ENCODE measurements around the gene CEP55.

CEP55 gene

GRCh38 chr10:93478873-93479272 is 17.5 kb upstream of the CEP55 start:
- in situ Hi-C loops (cut with HindIII; ENCODE audit: low pct_ligation_motif_present, low sequenced_read_pairs), result loop anchor here (25.0 kb wide), 1 partner anchor 117 kb away; no protein-coding TSS in a partner anchor
- Histone ChIP-seq H3K4me3 (ENCODE audit: low read depth, low read length) (peak overlapping the region; percentile 72), H3K27me3 (replicated peaks) (no peaks in the 10 kb centered on the region), H3K36me3 (replicated peaks) (peaks cover 24% of the 10 kb centered on the region), H3K27ac (peak overlapping the region; percentile 19)
- TF ChIP-seq CTCF (IDR thresholded peaks at IDR 0.05; ENCODE audit: low read depth, low read length, missing control alignments), result no peak
- DNase-seq, result no peak

- Histone ChIP-seq H3K36me3 (replicated peaks) (peaks cover 13% of the 10 kb centered on the region), H3K27ac (peak overlapping the region; percentile 97), H3K27me3 (replicated peaks) (no peaks in the 10 kb centered on the region), H3K4me3 (ENCODE audit: low read depth, low read length) (peak overlapping the region; percentile 72)
- in situ Hi-C loops (cut with HindIII; ENCODE audit: low pct_ligation_motif_present, low sequenced_read_pairs), result loop anchor here (25.0 kb wide), 1 partner anchor 119 kb away; no protein-coding TSS in a partner anchor
- DNase-seq, result no peak
- TF ChIP-seq CTCF (IDR thresholded peaks at IDR 0.05; ENCODE audit: low read depth, low read length, missing control alignments), result no peak
Observed at GRCh38 chr10:93481637-93482144, 14.7 kb upstream of the CEP55 start.

DNA sequence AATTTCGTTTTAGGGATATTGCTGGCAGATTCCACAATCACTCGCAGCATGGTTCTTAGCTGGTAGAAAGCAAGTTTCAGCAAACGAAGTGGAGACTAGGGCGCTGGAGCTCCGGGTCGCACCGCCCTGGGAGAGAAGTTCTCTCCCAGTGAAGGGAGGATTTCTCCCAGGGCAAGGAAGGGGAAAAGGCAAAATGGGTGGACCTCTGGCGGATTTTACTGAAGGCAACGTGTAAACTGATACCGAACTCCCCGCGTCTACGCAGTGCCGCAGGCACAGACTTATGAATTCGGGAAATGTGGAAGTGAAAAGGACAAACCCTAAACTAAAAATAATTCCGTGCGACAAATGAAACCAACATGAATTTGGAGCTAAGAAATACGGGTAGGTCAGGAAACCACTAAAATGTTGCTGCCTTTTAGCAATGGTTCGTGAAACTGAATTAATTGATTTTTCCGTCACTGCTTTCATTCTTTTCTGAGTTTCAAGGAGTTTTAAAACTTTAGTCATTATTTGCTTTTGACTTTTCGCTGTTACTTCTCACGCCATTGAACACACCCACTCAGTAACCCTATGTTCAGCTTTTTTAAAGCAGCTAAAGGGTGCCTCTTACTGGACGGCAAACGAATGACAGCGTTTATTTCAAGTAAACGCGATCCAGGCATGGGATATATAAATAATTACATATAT is 14.1 kb upstream of the CEP55 start, which contains the start of gene MYOF:
TSS of gene MYOF (minus strand) at position 190 of the 690 bp plus-strand sequence. CDS start at position 50, 140 bp downstream.
- Histone ChIP-seq H3K4me3 (ENCODE audit: low read depth, low read length) (peak within 1 kb of the TSS; percentile 72), H3K27ac (peak within 1 kb of the TSS; percentile 97), H3K36me3 (replicated peaks) (peaks cover 7% of the 10 kb centered on the region), H3K27me3 (replicated peaks) (no peaks in the 10 kb centered on the region)
- peak; percentile 66 for TF ChIP-seq CTCF (IDR thresholded peaks at IDR 0.05; ENCODE audit: low read depth, low read length, missing control alignments)
- in situ Hi-C loops (cut with HindIII; ENCODE audit: low pct_ligation_motif_present, low sequenced_read_pairs), result loop anchor here (25.0 kb wide), 1 partner anchor 120 kb away; no protein-coding TSS in a partner anchor
- DNase-seq, result peak; percentile 87

DNA sequence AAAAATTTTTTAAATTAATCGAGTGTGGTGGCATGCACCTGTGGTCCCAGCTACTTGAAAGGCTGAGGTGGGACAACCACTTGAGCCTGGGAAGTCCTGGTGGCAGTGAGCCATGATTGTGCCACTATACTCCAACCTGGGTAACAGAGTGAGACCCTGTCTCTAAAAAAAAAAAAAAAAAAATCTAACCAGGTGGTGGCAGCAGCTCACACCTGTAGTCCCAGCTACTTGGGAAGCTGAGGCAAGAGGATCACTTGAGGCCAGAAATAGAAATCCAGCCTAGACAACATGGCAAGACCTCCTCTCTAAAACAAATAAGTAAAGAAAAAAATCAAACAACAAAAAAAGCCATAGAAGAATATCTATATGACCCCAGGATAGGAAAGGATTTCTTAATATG is 10.7 kb upstream of the CEP55 start:
- Histone ChIP-seq H3K27ac (no peak overlapping the region), H3K27me3 (replicated peaks) (no peaks in the 10 kb centered on the region), H3K4me3 (ENCODE audit: low read depth, low read length) (no peak overlapping the region), H3K36me3 (replicated peaks) (no peaks in the 10 kb centered on the region)
- in situ Hi-C loops (cut with HindIII; ENCODE audit: low pct_ligation_motif_present, low sequenced_read_pairs), result loop anchor here (25.0 kb wide), 1 partner anchor 123 kb away; no protein-coding TSS in a partner anchor
- DNase-seq, result no peak
- TF ChIP-seq CTCF (IDR thresholded peaks at IDR 0.05; ENCODE audit: low read depth, low read length, missing control alignments), result no peak

GRCh38 chr10:93488956-93489528 is 7.4 kb upstream of the CEP55 start:
- no peak overlapping the region for H3K4me3 ChIP-seq (ENCODE audit: low read depth, low read length)
- H3K36me3 ChIP-seq (replicated peaks), result no peaks in the 10 kb centered on the region
- no peak for TF ChIP-seq CTCF (IDR thresholded peaks at IDR 0.05; ENCODE audit: low read depth, low read length, missing control alignments)
- no peak for DNase-seq
- no peaks in the 10 kb centered on the region for H3K27me3 ChIP-seq (replicated peaks)
- in situ Hi-C loops (cut with HindIII; ENCODE audit: low pct_ligation_motif_present, low sequenced_read_pairs), result loop anchor here (25.0 kb wide), 1 partner anchor 127 kb away; no protein-coding TSS in a partner anchor
- H3K27ac ChIP-seq, result no peak overlapping the region

Measured in brain microvascular endothelial cell (primary cell).